Liver (tissue), 9 donors: ENCODE data around the gene ZNRF4. TPM values are rescaled to one million over a fixed set of nuclear protein-coding genes. Genes with fewer than 3 reads are reported as not detected.
"Not testable (repeated sequence)": the region's sequence is repeated elsewhere in the genome, so short reads cannot be mapped to it uniquely, and the experiment has no call there.

Experiments
- DNase-seq: peaks from one replicate; pipeline ENCODE4 v3.0.0-alpha.2; 2017; ENCODE audit warnings: low spot score
- H3K27ac ChIP-seq, 2 donors: one replicate each; pipeline ENCODE4 v1.7.0; 2013; ENCODE audit warnings: inconsistent platforms in 2 of 2, low read length in 2 of 2, control low read depth in 1 of 2, low read depth in 1 of 2, mild to moderate bottlenecking in 1 of 2
- H3K27me3 ChIP-seq, 4 donors: one replicate each; pipeline versions ENCODE4 v1.6.1 to v1.7.0; 2013; ENCODE audit warnings: low read length in 3 of 4, inconsistent platforms in 1 of 4, mild to moderate bottlenecking in 1 of 4, moderate library complexity in 1 of 4; ENCODE audit not compliant: control insufficient read depth in 4 of 4, insufficient read depth in 4 of 4
- H3K36me3 ChIP-seq, 4 donors: one replicate each; pipeline versions ENCODE4 v1.6.1 to v1.7.0; 2013; ENCODE audit warnings: low read length in 3 of 4, mild to moderate bottlenecking in 3 of 4, low read depth in 1 of 4, moderate library complexity in 1 of 4; ENCODE audit not compliant: control insufficient read depth in 4 of 4, insufficient read depth in 3 of 4
- H3K4me1 ChIP-seq, 4 donors: one replicate each; pipeline versions ENCODE4 v1.6.1 to v1.7.0; 2013; ENCODE audit warnings: low read length in 3 of 4, mild to moderate bottlenecking in 3 of 4, moderate library complexity in 1 of 4; ENCODE audit not compliant: control insufficient read depth in 4 of 4, insufficient read depth in 4 of 4
- H3K4me3 ChIP-seq, 3 donors: one replicate each; pipeline versions ENCODE4 v1.6.1 to v1.7.0; 2013; ENCODE audit warnings: low read length in 3 of 3, control low read depth in 1 of 3, low read depth in 1 of 3, mild to moderate bottlenecking in 1 of 3
- H3K9ac ChIP-seq, 2 donors: one replicate each; pipeline ENCODE4 v1.7.0; 2013; ENCODE audit warnings: low read length in 2 of 2, mild to moderate bottlenecking in 2 of 2, moderate library complexity in 2 of 2, control low read depth in 1 of 2, low read depth in 1 of 2
- H3K9me3 ChIP-seq, 4 donors: one replicate each; pipeline versions ENCODE4 v1.6.1 to v1.7.0; 2013; ENCODE audit warnings: low read length in 3 of 4; ENCODE audit not compliant: control insufficient read depth in 4 of 4
- EGR1 ChIP-seq, 2 donors: IDR thresholded peaks; 2 replicates each; pipeline ENCODE4 v1.6.1; 2016 to 2018; ENCODE audit warnings: antibody characterized with exemption in 2 of 2, low read depth in 2 of 2
- FOXA1 ChIP-seq: IDR thresholded peaks from 2 replicates; pipeline ENCODE4 v1.6.1; 2016; ENCODE audit warnings: antibody characterized with exemption
- FOXA2 ChIP-seq: IDR thresholded peaks from 2 replicates; pipeline ENCODE4 v1.6.1; 2016; ENCODE audit warnings: antibody characterized with exemption
- HNF4A ChIP-seq, 2 donors: conservative IDR thresholded peaks; 2 replicates each; pipeline ENCODE4 v1.6.1; 2016; ENCODE audit warnings: antibody characterized with exemption in 2 of 2, mild to moderate bottlenecking in 2 of 2
- HNF4G ChIP-seq: IDR thresholded peaks from 2 replicates; pipeline ENCODE4 v1.6.1; 2016; ENCODE audit warnings: antibody characterized with exemption
- NR2F2 ChIP-seq: IDR thresholded peaks from 2 replicates; pipeline ENCODE4 v1.6.1; 2016; ENCODE audit warnings: antibody characterized with exemption
- SP1 ChIP-seq: IDR thresholded peaks from 2 replicates; pipeline ENCODE4 v1.6.1; 2018; ENCODE audit warnings: antibody characterized with exemption, mild to moderate bottlenecking
- TAF1 ChIP-seq: conservative IDR thresholded peaks from 2 replicates; pipeline ENCODE4 v1.6.1; 2016; ENCODE audit warnings: antibody characterized with exemption, mild to moderate bottlenecking
- YY1 ChIP-seq: IDR thresholded peaks from 2 replicates; pipeline ENCODE4 v1.6.1; 2016; ENCODE audit warnings: antibody characterized with exemption, mild to moderate bottlenecking
- WGBS: extraction: QIAGEN DNeasy Blood & Tissue Kit; methylation state at CpG from one replicate; pipeline ENCODE4 v1.1.7; 2013; 5-methylcytosine and 5-hydroxymethylcytosine counted together
- polyA plus RNA-seq, 2 donors: library from polyadenylated mRNA; stranded (reverse) in 1 of 2; unstranded in 1 of 2; fragments of 200-250 nt in 1 of 2; fragments of >200 nt in 1 of 2; fragmentation: Nextera tagmentation in 1 of 2; extraction: Ambion mirVana in 1 of 2; gene quantifications; one replicate each; pipeline versions ENCODE4 v1.2.1 to v1.2.3, GENCODE V29; 2013 to 2015
- total RNA-seq, 2 donors: library from RNA; depleted of rRNA; stranded (reverse); fragments of >200 nt; gene quantifications; one replicate each; pipeline ENCODE4 v1.2.3, GENCODE V29; 2014
- TF ChIP-seq, protein P1 (sequence below): IDR thresholded peaks from 2 replicates; pipeline ENCODE4 v1.6.1; 2016; ENCODE audit warnings: antibody characterized with exemption
- TF ChIP-seq, protein P2 (sequence below): IDR thresholded peaks from 2 replicates; pipeline ENCODE4 v1.6.1; 2016; ENCODE audit warnings: antibody characterized with exemption, mild to moderate bottlenecking
- TF ChIP-seq, protein P3 (sequence below): IDR thresholded peaks from 2 replicates; pipeline ENCODE4 v1.6.1; 2016; ENCODE audit warnings: antibody characterized with exemption
- TF ChIP-seq, protein P4 (sequence below): IDR thresholded peaks from 2 replicates; pipeline ENCODE4 v1.6.1; 2016; ENCODE audit warnings: antibody characterized with exemption
- TF ChIP-seq, protein P5 (sequence below): fragments of 150-350 bp; IDR thresholded peaks from 2 replicates; pipeline ENCODE4 v1.5.1; 2017; ENCODE audit warnings: improper control_type of control experiment, low read depth, low read length; ENCODE audit not compliant: missing input control
- donor health status: healthy.
- donor health status: healthy.
- donor health status: healthy.
- donor health status: healthy.
- donor health status: healthy.

Gene ZNRF4
- total and polyA plus RNA-seq, 4 donors, result not detected

DNA sequence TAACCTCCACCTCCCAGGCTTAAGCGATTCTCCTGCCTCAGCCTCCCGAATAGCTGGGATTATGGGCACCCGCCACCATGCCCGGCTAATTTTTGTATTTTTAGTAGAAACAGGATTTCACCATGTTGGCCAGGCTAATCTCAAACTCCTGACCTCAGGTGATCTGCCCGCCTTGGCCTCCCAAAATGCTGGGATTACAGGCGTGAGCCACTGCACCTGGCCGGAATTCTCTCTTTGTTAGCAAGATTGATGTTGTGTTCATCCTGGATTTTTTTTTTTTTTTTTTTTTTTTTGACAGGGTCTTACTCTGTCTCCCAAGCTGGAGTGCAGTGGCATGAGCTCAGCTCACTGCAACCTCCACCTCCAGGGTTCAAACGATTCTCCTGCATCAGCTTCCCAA is 16.5 kb upstream of the ZNRF4 start:
- H3K36me3 ChIP-seq, H3K4me3 ChIP-seq, H3K27ac ChIP-seq, H3K9me3 ChIP-seq, H3K27me3 ChIP-seq, DNase-seq, H3K4me1 ChIP-seq, H3K9ac ChIP-seq: not testable (repeated sequence)
- WGBS, result 86% methylated on average over 8 of the region's 8 CpGs

DNA sequence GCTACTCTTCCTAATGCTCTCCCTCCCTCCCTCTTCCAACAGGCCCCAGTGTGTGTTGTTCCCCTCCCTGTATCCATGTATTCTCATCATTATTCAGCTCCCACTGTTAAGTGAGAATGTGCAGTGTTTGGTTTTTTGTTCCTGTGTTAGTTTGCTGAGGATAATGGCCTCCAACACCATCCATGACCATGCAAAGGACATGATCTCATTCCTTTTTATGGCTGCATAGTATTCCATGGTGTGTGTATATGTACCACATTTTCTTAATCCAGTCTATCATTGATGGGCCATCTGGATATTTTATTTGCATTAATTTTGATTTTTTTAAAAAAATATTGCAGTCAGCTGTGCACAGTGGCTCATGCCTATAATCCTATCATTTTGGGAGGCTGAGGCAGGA is 15.8 kb upstream of the ZNRF4 start:
- DNase-seq, result no peak
- Histone ChIP-seq H3K36me3 (no peaks in the 10 kb centered on the region), H3K9me3 (no peaks in the 10 kb centered on the region), H3K4me1 (no peaks in the 10 kb centered on the region), H3K27ac (no peak overlapping the region), H3K27me3 (no peaks in the 10 kb centered on the region), H3K4me3 (no peak overlapping the region), H3K9ac (no peak overlapping the region)
- TF ChIP-seq, protein P1, sequence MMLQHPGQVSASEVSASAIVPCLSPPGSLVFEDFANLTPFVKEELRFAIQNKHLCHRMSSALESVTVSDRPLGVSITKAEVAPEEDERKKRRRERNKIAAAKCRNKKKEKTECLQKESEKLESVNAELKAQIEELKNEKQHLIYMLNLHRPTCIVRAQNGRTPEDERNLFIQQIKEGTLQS, result no peak
- TF ChIP-seq, protein P2, sequence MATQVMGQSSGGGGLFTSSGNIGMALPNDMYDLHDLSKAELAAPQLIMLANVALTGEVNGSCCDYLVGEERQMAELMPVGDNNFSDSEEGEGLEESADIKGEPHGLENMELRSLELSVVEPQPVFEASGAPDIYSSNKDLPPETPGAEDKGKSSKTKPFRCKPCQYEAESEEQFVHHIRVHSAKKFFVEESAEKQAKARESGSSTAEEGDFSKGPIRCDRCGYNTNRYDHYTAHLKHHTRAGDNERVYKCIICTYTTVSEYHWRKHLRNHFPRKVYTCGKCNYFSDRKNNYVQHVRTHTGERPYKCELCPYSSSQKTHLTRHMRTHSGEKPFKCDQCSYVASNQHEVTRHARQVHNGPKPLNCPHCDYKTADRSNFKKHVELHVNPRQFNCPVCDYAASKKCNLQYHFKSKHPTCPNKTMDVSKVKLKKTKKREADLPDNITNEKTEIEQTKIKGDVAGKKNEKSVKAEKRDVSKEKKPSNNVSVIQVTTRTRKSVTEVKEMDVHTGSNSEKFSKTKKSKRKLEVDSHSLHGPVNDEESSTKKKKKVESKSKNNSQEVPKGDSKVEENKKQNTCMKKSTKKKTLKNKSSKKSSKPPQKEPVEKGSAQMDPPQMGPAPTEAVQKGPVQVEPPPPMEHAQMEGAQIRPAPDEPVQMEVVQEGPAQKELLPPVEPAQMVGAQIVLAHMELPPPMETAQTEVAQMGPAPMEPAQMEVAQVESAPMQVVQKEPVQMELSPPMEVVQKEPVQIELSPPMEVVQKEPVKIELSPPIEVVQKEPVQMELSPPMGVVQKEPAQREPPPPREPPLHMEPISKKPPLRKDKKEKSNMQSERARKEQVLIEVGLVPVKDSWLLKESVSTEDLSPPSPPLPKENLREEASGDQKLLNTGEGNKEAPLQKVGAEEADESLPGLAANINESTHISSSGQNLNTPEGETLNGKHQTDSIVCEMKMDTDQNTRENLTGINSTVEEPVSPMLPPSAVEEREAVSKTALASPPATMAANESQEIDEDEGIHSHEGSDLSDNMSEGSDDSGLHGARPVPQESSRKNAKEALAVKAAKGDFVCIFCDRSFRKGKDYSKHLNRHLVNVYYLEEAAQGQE, result no peak
- TF ChIP-seq, protein P3, sequence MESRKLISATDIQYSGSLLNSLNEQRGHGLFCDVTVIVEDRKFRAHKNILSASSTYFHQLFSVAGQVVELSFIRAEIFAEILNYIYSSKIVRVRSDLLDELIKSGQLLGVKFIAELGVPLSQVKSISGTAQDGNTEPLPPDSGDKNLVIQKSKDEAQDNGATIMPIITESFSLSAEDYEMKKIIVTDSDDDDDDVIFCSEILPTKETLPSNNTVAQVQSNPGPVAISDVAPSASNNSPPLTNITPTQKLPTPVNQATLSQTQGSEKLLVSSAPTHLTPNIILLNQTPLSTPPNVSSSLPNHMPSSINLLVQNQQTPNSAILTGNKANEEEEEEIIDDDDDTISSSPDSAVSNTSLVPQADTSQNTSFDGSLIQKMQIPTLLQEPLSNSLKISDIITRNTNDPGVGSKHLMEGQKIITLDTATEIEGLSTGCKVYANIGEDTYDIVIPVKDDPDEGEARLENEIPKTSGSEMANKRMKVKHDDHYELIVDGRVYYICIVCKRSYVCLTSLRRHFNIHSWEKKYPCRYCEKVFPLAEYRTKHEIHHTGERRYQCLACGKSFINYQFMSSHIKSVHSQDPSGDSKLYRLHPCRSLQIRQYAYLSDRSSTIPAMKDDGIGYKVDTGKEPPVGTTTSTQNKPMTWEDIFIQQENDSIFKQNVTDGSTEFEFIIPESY, result no peak
- TF ChIP-seq TAF1 (no peak), SP1 (no peak), HNF4A (conservative IDR thresholded peaks at IDR 0.05) (no peak), FOXA1 (no peak), YY1 (no peak), FOXA2 (no peak), EGR1 (IDR thresholded peaks at IDR 0.05; ENCODE audit: low read depth in 2 of 2) (no peak), HNF4G (no peak), NR2F2 (no peak)
- TF ChIP-seq, protein P4, sequence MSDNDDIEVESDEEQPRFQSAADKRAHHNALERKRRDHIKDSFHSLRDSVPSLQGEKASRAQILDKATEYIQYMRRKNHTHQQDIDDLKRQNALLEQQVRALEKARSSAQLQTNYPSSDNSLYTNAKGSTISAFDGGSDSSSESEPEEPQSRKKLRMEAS, result no peak
- TF ChIP-seq, protein P5, sequence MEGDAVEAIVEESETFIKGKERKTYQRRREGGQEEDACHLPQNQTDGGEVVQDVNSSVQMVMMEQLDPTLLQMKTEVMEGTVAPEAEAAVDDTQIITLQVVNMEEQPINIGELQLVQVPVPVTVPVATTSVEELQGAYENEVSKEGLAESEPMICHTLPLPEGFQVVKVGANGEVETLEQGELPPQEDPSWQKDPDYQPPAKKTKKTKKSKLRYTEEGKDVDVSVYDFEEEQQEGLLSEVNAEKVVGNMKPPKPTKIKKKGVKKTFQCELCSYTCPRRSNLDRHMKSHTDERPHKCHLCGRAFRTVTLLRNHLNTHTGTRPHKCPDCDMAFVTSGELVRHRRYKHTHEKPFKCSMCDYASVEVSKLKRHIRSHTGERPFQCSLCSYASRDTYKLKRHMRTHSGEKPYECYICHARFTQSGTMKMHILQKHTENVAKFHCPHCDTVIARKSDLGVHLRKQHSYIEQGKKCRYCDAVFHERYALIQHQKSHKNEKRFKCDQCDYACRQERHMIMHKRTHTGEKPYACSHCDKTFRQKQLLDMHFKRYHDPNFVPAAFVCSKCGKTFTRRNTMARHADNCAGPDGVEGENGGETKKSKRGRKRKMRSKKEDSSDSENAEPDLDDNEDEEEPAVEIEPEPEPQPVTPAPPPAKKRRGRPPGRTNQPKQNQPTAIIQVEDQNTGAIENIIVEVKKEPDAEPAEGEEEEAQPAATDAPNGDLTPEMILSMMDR, result no peak
